Adrenal gland (tissue), 12 donors: ENCODE results near the gene TMEM270. TPM values are rescaled to one million over a fixed set of nuclear protein-coding genes. Genes with fewer than 3 reads are reported as not detected.
A peak's percentile ranks its signal among the peaks of the same experiment; 100 is the strongest.
"Not testable (repeated sequence)": the region's sequence is repeated elsewhere in the genome, so short reads cannot be mapped to it uniquely, and the experiment has no call there.

ENCODE experiments used
- DNase-seq, 7 donors: peaks; one replicate each; pipeline ENCODE4 v3.0.0-alpha.2; 2019 to 2020
- H3K27ac ChIP-seq, 5 donors: fragments of 200-600 bp; sonication (generic) in 4 of 5; 1 replicate in 3 of 5; 2 replicates in 2 of 5; pipeline versions ENCODE4 v1.5.1 to v1.8.0; 2016 to 2020; ENCODE audit warnings: mild to moderate bottlenecking in 1 of 5
- H3K27me3 ChIP-seq: fragments of 200-600 bp; 2 replicates; pipeline ENCODE4 v1.8.0; 2021
- H3K36me3 ChIP-seq, 2 donors: fragments of 200-600 bp; replicated peaks in 1 of 2; 1 replicate in 1 of 2; 2 replicates in 1 of 2; pipeline versions ENCODE4 v1.5.1 to v1.8.0; 2018 to 2022
- H3K4me1 ChIP-seq, 2 donors: fragments of 200-600 bp; replicated peaks in 1 of 2; 1 replicate in 1 of 2; 2 replicates in 1 of 2; pipeline versions ENCODE4 v1.5.1 to v1.8.0; 2018 to 2021
- H3K4me3 ChIP-seq, 4 donors: fragments of 200-600 bp; sonication (generic) in 3 of 4; one replicate each; pipeline ENCODE4 v1.5.1; 2016 to 2018
- H3K9me3 ChIP-seq, 3 donors: fragments of 200-600 bp; sonication (generic) in 1 of 3; replicated peaks in 1 of 3; 1 replicate in 2 of 3; 2 replicates in 1 of 3; pipeline versions ENCODE4 v1.5.1 to v1.8.0; 2016 to 2021
- POLR2A ChIP-seq, 2 donors: fragments of 450-650 bp; IDR thresholded peaks; one replicate each; pipeline ENCODE4 v1.6.1; 2017; ENCODE audit warnings: antibody characterized with exemption in 2 of 2, mild to moderate bottlenecking in 2 of 2, moderate library complexity in 1 of 2
- WGBS, 4 donors: extraction: QIAGEN DNeasy Blood & Tissue Kit in 2 of 4; methylation state at CpG; one replicate each; pipeline versions ENCODE4 v1.1.5 to v1.1.7; 2013 to 2017; 5-methylcytosine and 5-hydroxymethylcytosine counted together
- intact Hi-C, 2 donors: fragments of 100-400 bp; cut with DNase I; formaldehyde crosslinking; loops; one replicate each; pipeline versions ENCODE4 v1.14.1 to v1.15.0; 2022 to 2023
- polyA plus RNA-seq, 3 donors: library from polyadenylated mRNA; stranded (reverse); fragments of 200-250 nt in 2 of 3; fragments of 350-450 nt in 1 of 3; fragmentation: Illumina TruSeq in 1 of 3; extraction: RNeasy Lipid Tissue Mini Kit (QIAGEN cat#74804) in 1 of 3; gene quantifications; one replicate each; pipeline ENCODE4 v1.2.3, GENCODE V29; 2013 to 2014
- total RNA-seq, 9 donors: library from RNA; depleted of rRNA in 4 of 9; stranded (reverse); fragments of >200 nt in 4 of 9; fragments of 120-200 nt in 1 of 9; fragmentation: NEBNext Ultra II Directional in 1 of 9; extraction: Animal tissue kit (Norgen Biotek cat#: 25700) in 1 of 9; gene quantifications; one replicate each; pipeline versions ENCODE4 v1.1.0 to v1.2.4, GENCODE V29; 2013 to 2023
- TF ChIP-seq, protein P1 (sequence below), 6 experiments: fragments of 450-650 bp in 4 of 6; fragments of 200-600 bp in 2 of 6; sonication (generic) in 1 of 6; IDR thresholded peaks; 1 replicate in 5 of 6; 2 replicates in 1 of 6; pipeline versions ENCODE4 v1.5.1 to v1.8.0; 2016 to 2021; ENCODE audit warnings: antibody characterized with exemption in 6 of 6, mild to moderate bottlenecking in 2 of 6, moderate library complexity in 1 of 6
- donor health status: healthy with polysubstance abuse.
- donor health status: Bipolar disorder and iron deficiency.
- donor health status: DM: yes; HTN: yes; CAD: no.
- donor health status: DM: no; HTN: no; CAD: no.
- donor health status: DM: no; HTN: no; CAD: no.
- donor health status: DM: yes; HTN: yes; CAD: no.

The TMEM270 gene
- total and polyA plus RNA-seq, 12 donors = 0.20 to 0.56 TPM; not detected in 10

DNA sequence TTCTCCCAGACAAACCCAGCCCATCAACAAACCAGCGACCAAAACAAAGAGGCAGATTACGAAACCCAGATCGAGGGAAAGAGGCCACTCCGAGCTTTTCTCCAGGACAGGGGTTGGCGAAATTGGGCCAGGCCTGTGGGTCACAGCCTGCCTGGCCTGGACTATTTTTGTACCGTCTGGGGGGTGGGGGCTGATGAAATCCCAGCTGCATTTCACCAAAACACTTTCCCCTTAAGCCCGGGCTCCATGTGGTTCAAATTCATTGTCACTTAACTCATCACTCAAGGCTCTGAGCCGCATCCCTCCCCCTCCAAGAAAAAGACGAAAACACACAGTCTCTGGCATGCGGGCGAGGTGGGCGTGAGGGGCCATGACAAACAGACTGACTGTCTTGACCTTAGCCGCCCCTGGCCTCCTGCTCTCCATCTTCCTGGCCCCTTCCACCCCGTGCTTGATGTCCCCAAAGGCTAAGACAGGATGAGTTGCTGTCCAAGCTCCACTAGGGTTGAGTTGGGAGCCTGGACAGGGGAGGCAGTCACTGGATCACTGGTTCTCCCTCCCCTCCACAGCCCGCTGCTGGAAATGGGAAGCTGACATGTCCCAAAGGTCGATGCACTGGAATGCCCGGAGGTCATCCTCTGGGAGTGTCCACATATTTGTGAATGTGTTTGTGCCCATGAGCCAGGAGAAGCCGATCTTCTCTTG, 19.2 kb downstream of the TMEM270 start:
- Histone ChIP-seq H3K4me1 (peaks cover 0 to 10% of the 10 kb centered on the region in 2 donors), H3K4me3 (no peak overlapping the region), H3K9me3 (no peaks in the 10 kb centered on the region), H3K27me3 (peaks cover 4% of the 10 kb centered on the region), H3K27ac (peak overlapping the region in 1 of 5 donors; percentile 61), H3K36me3 (no peaks in the 10 kb centered on the region)
- DNase-seq = peak in 5 of 7 donors; percentile 22 to 64 (median 36)
- WGBS, 4 donors = 43 to 58% (median 47%) methylated on average over 14 to 18 of the region's 18 CpGs
- intact Hi-C loops = no loop called here
- no peak for TF ChIP-seq POLR2A (IDR thresholded peaks at IDR 0.05)
- TF ChIP-seq, protein P1, sequence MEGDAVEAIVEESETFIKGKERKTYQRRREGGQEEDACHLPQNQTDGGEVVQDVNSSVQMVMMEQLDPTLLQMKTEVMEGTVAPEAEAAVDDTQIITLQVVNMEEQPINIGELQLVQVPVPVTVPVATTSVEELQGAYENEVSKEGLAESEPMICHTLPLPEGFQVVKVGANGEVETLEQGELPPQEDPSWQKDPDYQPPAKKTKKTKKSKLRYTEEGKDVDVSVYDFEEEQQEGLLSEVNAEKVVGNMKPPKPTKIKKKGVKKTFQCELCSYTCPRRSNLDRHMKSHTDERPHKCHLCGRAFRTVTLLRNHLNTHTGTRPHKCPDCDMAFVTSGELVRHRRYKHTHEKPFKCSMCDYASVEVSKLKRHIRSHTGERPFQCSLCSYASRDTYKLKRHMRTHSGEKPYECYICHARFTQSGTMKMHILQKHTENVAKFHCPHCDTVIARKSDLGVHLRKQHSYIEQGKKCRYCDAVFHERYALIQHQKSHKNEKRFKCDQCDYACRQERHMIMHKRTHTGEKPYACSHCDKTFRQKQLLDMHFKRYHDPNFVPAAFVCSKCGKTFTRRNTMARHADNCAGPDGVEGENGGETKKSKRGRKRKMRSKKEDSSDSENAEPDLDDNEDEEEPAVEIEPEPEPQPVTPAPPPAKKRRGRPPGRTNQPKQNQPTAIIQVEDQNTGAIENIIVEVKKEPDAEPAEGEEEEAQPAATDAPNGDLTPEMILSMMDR (IDR thresholded peaks at IDR 0.05) = no peak

DNA sequence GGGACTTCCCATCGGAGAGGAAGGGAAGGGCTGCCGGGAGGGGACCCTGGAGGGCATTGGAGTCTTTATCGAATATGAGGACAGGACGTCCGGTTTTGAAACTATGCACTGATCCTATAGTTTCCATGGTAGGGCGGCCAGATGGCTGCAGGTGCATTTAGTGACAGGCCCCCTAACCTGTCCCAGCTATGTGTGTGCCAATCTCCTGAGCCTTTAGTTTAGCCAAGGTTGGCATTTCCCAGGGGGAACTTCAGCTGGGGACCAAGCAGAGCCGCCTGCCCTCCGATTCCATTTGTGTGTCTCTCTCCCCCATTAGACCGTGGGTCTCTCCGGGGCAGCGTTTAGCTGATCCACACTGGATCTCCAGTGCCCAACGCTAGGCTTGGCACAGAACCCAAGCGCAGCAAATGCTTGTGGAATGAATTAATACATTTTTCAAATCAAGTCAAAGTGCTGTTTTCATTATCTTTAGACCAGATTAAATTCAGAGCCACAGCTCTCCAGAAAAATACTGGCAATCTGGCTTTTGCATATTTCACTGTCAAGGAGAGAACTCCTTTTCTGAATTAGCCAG, 19.9 kb downstream of the TMEM270 start:
- Histone ChIP-seq H3K4me1 (peaks cover 0 to 10% of the 10 kb centered on the region in 2 donors), H3K36me3 (no peaks in the 10 kb centered on the region), H3K4me3 (no peak overlapping the region), H3K27ac (peak overlapping the region in 1 of 5 donors; percentile 61), H3K27me3 (peaks cover 4% of the 10 kb centered on the region), H3K9me3 (no peaks in the 10 kb centered on the region)
- TF ChIP-seq POLR2A (IDR thresholded peaks at IDR 0.05) = no peak
- TF ChIP-seq, protein P1 (IDR thresholded peaks at IDR 0.05) = no peak
- WGBS, 4 donors = 67 to 75% (median 69%) methylated on average over 11 to 13 of the region's 13 CpGs
- DNase-seq = no peak
- intact Hi-C loops = no loop called here

DNA sequence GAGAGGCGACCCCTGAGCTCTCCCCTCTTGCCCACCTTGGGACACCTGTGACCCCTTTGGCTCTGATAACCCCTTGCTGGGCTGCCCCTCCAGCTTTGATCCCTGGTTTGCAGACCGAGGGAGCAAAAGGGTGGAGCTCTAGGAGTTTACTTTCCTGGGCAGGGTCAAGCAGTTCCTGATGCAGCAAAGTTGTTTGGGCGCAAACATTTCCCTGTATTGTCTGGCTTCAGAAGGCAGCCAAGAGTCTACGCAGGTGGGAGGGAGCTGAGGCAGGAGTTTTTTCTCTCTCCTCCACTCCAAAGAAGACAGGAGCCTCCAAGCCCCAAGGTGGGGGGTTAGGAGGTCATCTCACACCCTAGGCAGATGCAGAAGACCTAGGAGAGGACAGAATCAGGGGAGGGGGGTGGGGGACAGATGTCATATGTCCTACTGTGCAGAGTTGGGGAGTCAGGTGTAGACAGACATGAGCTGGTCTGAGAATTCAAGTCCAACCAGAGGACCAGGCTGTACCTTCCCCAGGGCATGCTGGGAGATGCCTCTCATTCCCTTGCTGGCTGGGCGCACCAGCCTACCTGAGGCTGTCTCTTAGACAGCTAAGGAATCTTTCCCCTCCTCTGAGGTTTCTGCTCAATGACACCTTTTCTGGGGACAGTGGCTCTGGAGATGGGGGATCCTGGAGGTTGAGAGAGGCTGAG, 20.5 kb downstream of the TMEM270 start:
- intact Hi-C loops = no loop called here
- H3K4me1 ChIP-seq = peaks cover 0 to 10% of the 10 kb centered on the region in 2 donors
- 52 to 65% (median 53%) methylated on average over 3 to 5 of the region's 5 CpGs for WGBS, 4 donors

DNA sequence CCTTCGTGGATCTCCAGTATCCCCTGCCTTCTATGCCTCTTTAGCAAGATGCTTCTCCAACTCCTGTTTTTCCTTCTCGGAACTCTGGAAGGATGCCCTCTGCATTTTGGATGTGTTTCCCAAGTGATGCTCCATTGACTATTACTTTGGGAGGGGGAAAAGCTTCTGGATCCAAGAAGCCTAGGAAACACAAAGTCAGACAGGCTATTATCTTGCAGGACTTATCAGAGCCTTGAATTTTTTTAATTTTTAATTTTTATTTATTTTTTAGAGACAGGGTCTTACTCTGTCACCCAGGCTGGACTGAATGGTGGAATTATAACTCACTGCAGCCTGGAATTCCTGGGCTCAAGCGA, 21.1 kb downstream of the TMEM270 start:
- Histone ChIP-seq H3K4me1 (peaks cover 0 to 15% of the 10 kb centered on the region in 2 donors), H3K9me3 (no peaks in the 10 kb centered on the region), H3K27ac (peak overlapping the region in 1 of 5 donors; percentile 35), H3K4me3 (no peak overlapping the region), H3K27me3 (peaks cover 4% of the 10 kb centered on the region), H3K36me3 (no peaks in the 10 kb centered on the region)
- no peak for TF ChIP-seq POLR2A (IDR thresholded peaks at IDR 0.05)
- TF ChIP-seq, protein P1 (IDR thresholded peaks at IDR 0.05) = no peak
- intact Hi-C loops = no loop called here
- WGBS, 4 donors = 69 to 89% (median 85%) methylated on average over 3 of the region's 3 CpGs
- no peak for DNase-seq

More for the DNA sequence above, 20.5 kb downstream of the TMEM270 start:
- DNase-seq = no peak
- no peaks in the 10 kb centered on the region for H3K9me3 ChIP-seq
- H3K4me3 ChIP-seq = no peak overlapping the region
- TF ChIP-seq, protein P1 (IDR thresholded peaks at IDR 0.05) = no peak
- TF ChIP-seq POLR2A (IDR thresholded peaks at IDR 0.05) = no peak
- peak overlapping the region in 1 of 5 donors; percentile 35 for H3K27ac ChIP-seq
- no peaks in the 10 kb centered on the region for H3K36me3 ChIP-seq
- peaks cover 4% of the 10 kb centered on the region for H3K27me3 ChIP-seq

DNA sequence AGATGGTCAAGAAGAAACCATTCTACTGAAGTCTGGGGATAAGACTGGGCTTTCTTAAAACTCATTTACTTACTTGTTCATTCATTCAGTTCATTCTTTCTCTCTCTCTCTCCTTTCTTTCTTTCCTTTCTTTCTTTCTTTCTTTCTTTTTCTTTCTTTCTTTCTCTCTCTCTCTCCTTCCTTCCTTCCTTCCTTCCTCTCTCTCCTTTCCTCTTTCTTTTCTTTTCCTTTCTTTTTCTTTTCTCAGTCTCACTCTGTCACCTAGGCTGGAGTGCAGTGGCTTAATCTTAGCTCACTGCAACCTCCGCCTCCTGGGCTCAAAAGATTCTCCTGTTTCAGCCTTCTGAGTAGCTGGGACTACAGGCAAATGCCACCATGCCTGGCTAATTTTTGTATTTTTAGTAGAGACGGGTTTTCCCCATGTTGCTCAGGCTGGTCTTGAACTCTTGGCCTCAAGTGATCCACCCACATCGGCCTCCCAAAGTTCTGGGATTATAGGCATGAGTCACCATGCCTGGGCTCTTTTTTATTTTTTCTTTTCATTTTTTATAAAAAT, 24.0 kb downstream of the TMEM270 start:
- H3K4me3 ChIP-seq, intact Hi-C loops, H3K27me3 ChIP-seq, H3K36me3 ChIP-seq, H3K27ac ChIP-seq, H3K9me3 ChIP-seq, DNase-seq: not testable (repeated sequence)
- 71 to 84% (median 81%) methylated on average over 3 of the region's 3 CpGs for WGBS, 4 donors
- peaks cover 0 to 15% of the 10 kb centered on the region in 2 donors for H3K4me1 ChIP-seq
